ENCODE results near the gene NMNAT3.

GRCh38 chr3:139560411-139560810 is 117.4 kb downstream of the NMNAT3 start:
- TF ChIP-seq POLR2A (IDR thresholded peaks at IDR 0.05) (no peak), EP300 (IDR thresholded peaks at IDR 0.05) (no peak), POLR2AphosphoS5 (IDR thresholded peaks at IDR 0.05) (no peak)
- TF ChIP-seq, protein P1, sequence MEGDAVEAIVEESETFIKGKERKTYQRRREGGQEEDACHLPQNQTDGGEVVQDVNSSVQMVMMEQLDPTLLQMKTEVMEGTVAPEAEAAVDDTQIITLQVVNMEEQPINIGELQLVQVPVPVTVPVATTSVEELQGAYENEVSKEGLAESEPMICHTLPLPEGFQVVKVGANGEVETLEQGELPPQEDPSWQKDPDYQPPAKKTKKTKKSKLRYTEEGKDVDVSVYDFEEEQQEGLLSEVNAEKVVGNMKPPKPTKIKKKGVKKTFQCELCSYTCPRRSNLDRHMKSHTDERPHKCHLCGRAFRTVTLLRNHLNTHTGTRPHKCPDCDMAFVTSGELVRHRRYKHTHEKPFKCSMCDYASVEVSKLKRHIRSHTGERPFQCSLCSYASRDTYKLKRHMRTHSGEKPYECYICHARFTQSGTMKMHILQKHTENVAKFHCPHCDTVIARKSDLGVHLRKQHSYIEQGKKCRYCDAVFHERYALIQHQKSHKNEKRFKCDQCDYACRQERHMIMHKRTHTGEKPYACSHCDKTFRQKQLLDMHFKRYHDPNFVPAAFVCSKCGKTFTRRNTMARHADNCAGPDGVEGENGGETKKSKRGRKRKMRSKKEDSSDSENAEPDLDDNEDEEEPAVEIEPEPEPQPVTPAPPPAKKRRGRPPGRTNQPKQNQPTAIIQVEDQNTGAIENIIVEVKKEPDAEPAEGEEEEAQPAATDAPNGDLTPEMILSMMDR (IDR thresholded peaks at IDR 0.05): no peak

All from stomach (tissue), 4 donors.